ENCODE measurements around the gene SORL1. TPM values are rescaled to one million over a fixed set of nuclear protein-coding genes. Genes with fewer than 3 reads are reported as not detected.

The SORL1 gene
- total RNA-seq, 1 donor from 2014 or later: 20.9 TPM

- no peak for DNase-seq (ENCODE audit: low spot score)
- no peaks in the 10 kb centered on the region for H3K36me3 Mint-ChIP-seq (ENCODE audit: low read depth)
- no peak overlapping the region for H3K27ac Mint-ChIP-seq
- intact Hi-C loops (cut with micrococcal nuclease): no loop called here
- H3K27me3 Mint-ChIP-seq (ENCODE audit: insufficient read depth): no peaks in the 10 kb centered on the region
- H3K9me3 Mint-ChIP-seq: no peaks in the 10 kb centered on the region
- H3K4me1 Mint-ChIP-seq (ENCODE audit: low read depth): no peaks in the 10 kb centered on the region
- no peak overlapping the region for H3K4me3 Mint-ChIP-seq
These were observed 229.6 kb downstream of the SORL1 start for GRCh38 chr11:121681550-121682268.

Other genes with a start within 250 kb of the SORL1 start
- 21.9 and 26.3 TPM in 2 replicates for gene SC5D, start 159.5 kb upstream of the SORL1 start, total RNA-seq

Data from activated T-helper 1 cell treated with anti-CD3 and anti-CD28 coated beads, Interleukin-12 subunit alpha, Interleukin-12 subunit beta, Interleukin-2, Interleukin-4 antibody, amounts not matched to agents 30 ng/mL and 10 ng/mL and 1 ng/mL, durations not matched to agents 14 hours and 24 hours and 36 hours (primary cell).